Calu3 (cell line): ENCODE results near the gene TRIM41. TPM values are rescaled to one million over a fixed set of nuclear protein-coding genes. Genes with fewer than 3 reads are reported as not detected.
"Not testable (repeated sequence)": the region's sequence is repeated elsewhere in the genome, so short reads cannot be mapped to it uniquely, and the experiment has no call there.

ENCODE experiments used
- BruUV-seq: library from RNA; stranded (reverse); fragments of 400-500 nt; replicated peaks from 2 replicates; lab custom pipeline; 2021; lab: Mats Ljungman, UMichigan
- CTCF ChIA-PET: fragments of 300-600 bp; sonication (Branson Sonifier 250); formaldehyde crosslinking; loops from one replicate; lab custom pipeline; 2022; ENCODE audit warnings: antibody characterized with exemption; lab: Charles Lee
- DNase-seq: peaks from one replicate; pipeline ENCODE4 v3.0.0; 2022
- H3K27ac Mint-ChIP-seq: one replicate; pipeline ENCODE4 v1.8.0; 2022; ENCODE audit warnings: mixed read lengths; ENCODE audit not compliant: unreplicated experiment
- H3K27me3 Mint-ChIP-seq: one replicate; pipeline ENCODE4 v1.8.0; 2022; ENCODE audit warnings: mixed read lengths; ENCODE audit not compliant: unreplicated experiment
- H3K36me3 Mint-ChIP-seq: one replicate; pipeline ENCODE4 v1.8.0; 2022; ENCODE audit warnings: mild to moderate bottlenecking, moderate library complexity, mixed read lengths; ENCODE audit not compliant: insufficient read depth, unreplicated experiment
- H3K4me1 Mint-ChIP-seq: one replicate; pipeline ENCODE4 v1.8.0; 2022; ENCODE audit warnings: mild to moderate bottlenecking, low read depth, mixed read lengths; ENCODE audit not compliant: unreplicated experiment
- H3K4me3 Mint-ChIP-seq: one replicate; pipeline ENCODE4 v1.8.0; 2022; ENCODE audit warnings: mild to moderate bottlenecking, low read depth, moderate library complexity, mixed read lengths; ENCODE audit not compliant: unreplicated experiment
- H3K9me3 Mint-ChIP-seq: one replicate; pipeline ENCODE4 v1.8.0; 2022; ENCODE audit warnings: low read depth, mixed read lengths; ENCODE audit not compliant: unreplicated experiment
- intact Hi-C: fragments of 100-400 bp; cut with micrococcal nuclease; formaldehyde crosslinking; loops from one replicate; pipeline ENCODE4 v1.10.0; 2022; ENCODE audit not compliant: unreplicated experiment
- total RNA-seq: library from RNA; stranded (reverse); gene quantifications from 2 replicates; pipeline ENCODE4 v1.2.3, GENCODE V29; 2022
- TF ChIP-seq, protein P1 (sequence below): fragments of 200-600 bp; IDR thresholded peaks from one replicate; pipeline ENCODE4 v1.8.0; 2022; ENCODE audit warnings: antibody characterized with exemption; ENCODE audit not compliant: unreplicated experiment

Gene TRIM41
- total RNA-seq, 1 experiment from 2014 or later: 33.5 TPM

DNA sequence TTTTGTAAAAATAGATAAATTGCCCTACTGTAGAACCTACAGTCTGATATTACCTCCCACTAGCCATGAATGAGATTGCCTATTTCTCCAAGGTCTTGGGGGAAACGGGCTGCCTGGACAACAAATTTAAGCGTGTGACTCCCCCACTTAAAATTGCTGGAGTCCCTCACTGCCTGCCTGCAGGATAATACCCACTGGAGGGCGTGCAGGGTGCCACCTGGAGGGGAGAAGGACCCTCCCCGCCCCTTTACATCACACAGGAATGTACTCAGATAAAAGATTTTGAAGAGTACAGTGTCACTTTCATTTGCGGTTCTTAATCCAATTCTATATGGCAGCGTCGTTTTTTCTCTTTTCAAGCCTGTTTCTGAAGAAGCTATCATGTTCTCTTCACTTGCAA is 11.9 kb upstream of the TRIM41 start:
- H3K27ac Mint-ChIP-seq: no peak overlapping the region
- peaks cover 23% of the 10 kb centered on the region for H3K36me3 Mint-ChIP-seq
- intact Hi-C loops: no loop called here
- H3K9me3 Mint-ChIP-seq: no peaks in the 10 kb centered on the region
- BruUV-seq: no TSS peak
- peaks cover 43% of the 10 kb centered on the region for H3K4me1 Mint-ChIP-seq
- no peak for DNase-seq
- peaks cover 23% of the 10 kb centered on the region for H3K27me3 Mint-ChIP-seq
- TF ChIP-seq, protein P1, sequence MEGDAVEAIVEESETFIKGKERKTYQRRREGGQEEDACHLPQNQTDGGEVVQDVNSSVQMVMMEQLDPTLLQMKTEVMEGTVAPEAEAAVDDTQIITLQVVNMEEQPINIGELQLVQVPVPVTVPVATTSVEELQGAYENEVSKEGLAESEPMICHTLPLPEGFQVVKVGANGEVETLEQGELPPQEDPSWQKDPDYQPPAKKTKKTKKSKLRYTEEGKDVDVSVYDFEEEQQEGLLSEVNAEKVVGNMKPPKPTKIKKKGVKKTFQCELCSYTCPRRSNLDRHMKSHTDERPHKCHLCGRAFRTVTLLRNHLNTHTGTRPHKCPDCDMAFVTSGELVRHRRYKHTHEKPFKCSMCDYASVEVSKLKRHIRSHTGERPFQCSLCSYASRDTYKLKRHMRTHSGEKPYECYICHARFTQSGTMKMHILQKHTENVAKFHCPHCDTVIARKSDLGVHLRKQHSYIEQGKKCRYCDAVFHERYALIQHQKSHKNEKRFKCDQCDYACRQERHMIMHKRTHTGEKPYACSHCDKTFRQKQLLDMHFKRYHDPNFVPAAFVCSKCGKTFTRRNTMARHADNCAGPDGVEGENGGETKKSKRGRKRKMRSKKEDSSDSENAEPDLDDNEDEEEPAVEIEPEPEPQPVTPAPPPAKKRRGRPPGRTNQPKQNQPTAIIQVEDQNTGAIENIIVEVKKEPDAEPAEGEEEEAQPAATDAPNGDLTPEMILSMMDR: no peak
- CTCF ChIA-PET: no interaction called here
- H3K4me3 Mint-ChIP-seq: no peak overlapping the region

DNA sequence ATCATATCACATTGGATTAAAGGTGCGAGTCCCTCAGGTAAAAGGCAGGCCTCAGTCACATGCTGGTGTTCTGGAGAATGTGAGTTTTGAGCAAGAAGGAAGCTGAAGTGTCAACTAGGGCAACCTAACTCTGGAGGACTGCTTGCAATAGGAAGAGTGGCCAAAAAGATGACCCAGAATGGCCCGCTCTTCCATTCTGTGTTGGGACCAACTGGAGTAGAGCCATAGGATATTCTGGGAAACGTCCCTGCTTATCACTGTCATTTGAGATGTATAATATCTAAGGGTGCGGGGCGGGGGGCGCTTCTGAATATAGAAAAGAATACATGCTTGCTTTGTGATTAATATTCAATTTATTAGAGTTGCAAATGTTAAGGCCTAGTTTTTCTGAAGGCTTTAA is 11.0 kb upstream of the TRIM41 start:
- TF ChIP-seq, protein P1: no peak
- Mint-ChIP-seq H3K36me3 (peaks cover 15% of the 10 kb centered on the region), H3K9me3 (no peaks in the 10 kb centered on the region), H3K4me3 (no peak overlapping the region), H3K27ac (no peak overlapping the region), H3K4me1 (peaks cover 40% of the 10 kb centered on the region), H3K27me3 (peaks cover 14% of the 10 kb centered on the region)
- no TSS peak for BruUV-seq
- DNase-seq: no peak
- CTCF ChIA-PET: no interaction called here
- intact Hi-C loops: no loop called here

DNA sequence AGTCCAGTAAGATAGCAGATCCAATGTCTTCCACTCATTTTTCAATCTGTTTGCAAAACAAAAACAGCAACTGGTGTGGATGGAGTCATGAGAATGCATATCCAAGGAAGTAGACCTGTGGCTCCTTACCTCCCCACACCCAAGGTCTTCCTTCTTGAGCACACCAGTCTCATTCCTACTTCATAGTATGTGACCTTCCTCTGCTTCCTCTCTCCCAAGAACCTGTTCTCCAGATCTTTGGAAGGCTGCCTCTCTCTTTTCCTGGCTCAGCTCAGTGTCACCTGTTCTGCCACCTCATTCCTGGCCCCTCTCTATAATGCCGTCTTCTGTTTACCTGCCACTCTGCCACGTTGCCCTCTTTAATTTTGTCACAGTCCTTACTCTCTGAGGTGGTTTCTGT is 10.1 kb upstream of the TRIM41 start:
- Mint-ChIP-seq H3K27me3 (peaks cover 8% of the 10 kb centered on the region), H3K4me1 (peaks cover 39% of the 10 kb centered on the region), H3K9me3 (no peaks in the 10 kb centered on the region), H3K27ac (no peak overlapping the region), H3K4me3 (no peak overlapping the region), H3K36me3 (peaks cover 15% of the 10 kb centered on the region)
- no peak for DNase-seq
- intact Hi-C loops: no loop called here
- CTCF ChIA-PET: no interaction called here
- TF ChIP-seq, protein P1: no peak
- BruUV-seq: no TSS peak

DNA sequence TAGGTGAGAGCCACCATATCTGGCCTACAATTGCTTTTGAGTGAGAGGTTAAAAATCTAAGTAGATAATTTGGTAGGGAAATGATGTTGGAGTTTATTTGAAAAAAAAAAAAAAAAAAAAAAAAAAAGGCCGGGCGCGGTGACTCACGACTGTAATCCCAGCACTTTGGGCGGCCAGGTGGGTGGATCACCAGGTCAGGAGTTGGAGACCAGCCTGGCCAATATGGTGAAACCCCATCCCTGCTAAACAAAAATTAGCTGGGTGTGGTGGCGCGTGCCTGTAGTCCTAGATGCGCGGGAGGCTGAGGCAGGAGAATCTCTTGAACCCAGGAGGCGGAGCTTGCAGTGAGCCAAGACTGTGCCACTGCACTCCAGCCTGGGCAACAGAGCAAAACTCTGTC is 8.8 kb upstream of the TRIM41 start:
- CTCF ChIA-PET, BruUV-seq, H3K4me3 Mint-ChIP-seq, H3K27ac Mint-ChIP-seq, DNase-seq, H3K9me3 Mint-ChIP-seq, intact Hi-C loops, H3K27me3 Mint-ChIP-seq: not testable (repeated sequence)
- Mint-ChIP-seq H3K4me1 (peaks cover 35% of the 10 kb centered on the region), H3K36me3 (peaks cover 19% of the 10 kb centered on the region)
